Measurements from ENCODE around the gene TRPC4.

DNA sequence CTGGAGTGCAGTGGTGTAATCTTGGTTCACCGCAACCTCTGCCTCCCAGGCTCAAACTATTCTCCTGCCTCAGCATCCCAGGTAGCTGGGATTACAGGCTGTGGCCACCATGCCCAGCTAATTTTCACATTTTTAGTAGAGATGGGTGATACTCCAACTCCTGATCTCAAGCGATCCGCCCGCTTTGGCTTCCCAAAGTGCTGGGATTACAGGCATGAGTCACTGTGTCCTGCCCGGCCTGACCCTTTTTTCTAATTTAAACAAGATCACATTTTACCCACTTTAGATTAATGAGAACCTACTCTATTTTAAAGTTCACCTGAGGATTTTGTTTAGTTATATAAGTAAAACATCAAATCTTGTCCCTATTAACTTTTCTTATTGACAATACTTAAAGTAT lies 179.2 kb downstream of the TRPC4 start:
- TF ChIP-seq POLR2AphosphoS5 (IDR thresholded peaks at IDR 0.05) = no peak
- no peak for TF ChIP-seq EP300 (IDR thresholded peaks at IDR 0.05)
- no peak for TF ChIP-seq POLR2A (IDR thresholded peaks at IDR 0.05; ENCODE audit: low read depth)
- TF ChIP-seq, protein P1, sequence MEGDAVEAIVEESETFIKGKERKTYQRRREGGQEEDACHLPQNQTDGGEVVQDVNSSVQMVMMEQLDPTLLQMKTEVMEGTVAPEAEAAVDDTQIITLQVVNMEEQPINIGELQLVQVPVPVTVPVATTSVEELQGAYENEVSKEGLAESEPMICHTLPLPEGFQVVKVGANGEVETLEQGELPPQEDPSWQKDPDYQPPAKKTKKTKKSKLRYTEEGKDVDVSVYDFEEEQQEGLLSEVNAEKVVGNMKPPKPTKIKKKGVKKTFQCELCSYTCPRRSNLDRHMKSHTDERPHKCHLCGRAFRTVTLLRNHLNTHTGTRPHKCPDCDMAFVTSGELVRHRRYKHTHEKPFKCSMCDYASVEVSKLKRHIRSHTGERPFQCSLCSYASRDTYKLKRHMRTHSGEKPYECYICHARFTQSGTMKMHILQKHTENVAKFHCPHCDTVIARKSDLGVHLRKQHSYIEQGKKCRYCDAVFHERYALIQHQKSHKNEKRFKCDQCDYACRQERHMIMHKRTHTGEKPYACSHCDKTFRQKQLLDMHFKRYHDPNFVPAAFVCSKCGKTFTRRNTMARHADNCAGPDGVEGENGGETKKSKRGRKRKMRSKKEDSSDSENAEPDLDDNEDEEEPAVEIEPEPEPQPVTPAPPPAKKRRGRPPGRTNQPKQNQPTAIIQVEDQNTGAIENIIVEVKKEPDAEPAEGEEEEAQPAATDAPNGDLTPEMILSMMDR (IDR thresholded peaks at IDR 0.05) = no peak

All from esophagus muscularis mucosa (tissue), 4 donors.